K562 (cell line): ENCODE measurements around the gene GPAT3. TPM values are rescaled to one million over a fixed set of nuclear protein-coding genes. Genes with fewer than 3 reads are reported as not detected.
A peak's percentile ranks its signal among the peaks of the same experiment; 100 is the strongest.

Source experiments
- ATF1 ChIP-seq, 2 experiments: fragments of 450-650 bp in 1 of 2; IDR thresholded peaks; 2 replicates each; pipeline ENCODE4 v1.6.1; 2016; ENCODE audit warnings: missing compliant biosample characterization in 1 of 2, missing genetic modification characterization in 1 of 2
- CBX3 ChIP-seq, 2 experiments: IDR thresholded peaks; 1 replicate in 1 of 2; 2 replicates in 1 of 2; pipeline ENCODE4 v1.6.1; 2012; ENCODE audit warnings: inconsistent platforms in 2 of 2, low read length in 2 of 2, borderline replicate concordance in 1 of 2, control low read depth in 1 of 2
- L3MBTL2 ChIP-seq: fragments of 450-650 bp; IDR thresholded peaks from 2 replicates; pipeline ENCODE4 v1.6.1; 2016; ENCODE audit warnings: mild to moderate bottlenecking, moderate library complexity
- MYC ChIP-seq, 2 experiments: fragments of 250-450 bp in 1 of 2; sonication (Bioruptor Pico) in 1 of 2; IDR thresholded peaks; 2 replicates each; pipeline versions ENCODE4 v1.5.1 to v1.6.1; 2012 to 2021; ENCODE audit warnings: low read depth in 2 of 2, borderline replicate concordance in 1 of 2, improper control_type of control experiment in 1 of 2, low read length in 1 of 2, mild to moderate bottlenecking in 1 of 2, moderate library complexity in 1 of 2
- NEUROD1 ChIP-seq: fragments of 150-350 bp; IDR thresholded peaks from 2 replicates; pipeline ENCODE4 v1.6.1; 2014; ENCODE audit warnings: borderline replicate concordance, low read length, low read depth; ENCODE audit not compliant: partially characterized antibody
- NONO ChIP-seq, 2 experiments: fragments of 200-400 bp in 1 of 2; fragments of 450-650 bp in 1 of 2; formaldehyde crosslinking in 1 of 2; IDR thresholded peaks; 2 replicates each; pipeline ENCODE4 v1.6.1; 2017; ENCODE audit warnings: low read depth in 2 of 2, mild to moderate bottlenecking in 2 of 2, moderate library complexity in 2 of 2, low read length in 1 of 2
- PCBP1 ChIP-seq: fragments of 200-400 bp; formaldehyde crosslinking; IDR thresholded peaks from 2 replicates; pipeline ENCODE4 v1.6.1; 2018; ENCODE audit warnings: mild to moderate bottlenecking, low read depth, low read length; ENCODE audit not compliant: poor library complexity, severe bottlenecking
- POLR3A ChIP-seq: IDR thresholded peaks from 2 replicates; pipeline ENCODE4 v1.6.1; 2011; ENCODE audit warnings: borderline replicate concordance, mild to moderate bottlenecking, moderate library complexity; ENCODE audit not compliant: insufficient read length, insufficient read depth; ENCODE audit errors: extremely low read depth
- SMARCE1 ChIP-seq: fragments of 450-650 bp; IDR thresholded peaks from 2 replicates; pipeline ENCODE4 v1.7.1; 2016; ENCODE audit warnings: mild to moderate bottlenecking
- polyA plus RNA-seq, 8 experiments: library from polyadenylated mRNA; depleted of rRNA in 4 of 8; stranded (reverse) in 5 of 8; unstranded in 3 of 8; fragments of >200 nt; fragmentation: Nextera tagmentation in 2 of 8; fragmentation: Illumina TruSeq in 1 of 8; extraction: Ambion mirVana in 2 of 8; extraction: Trizol in 1 of 8; gene quantifications; 2 replicates each; pipeline versions ENCODE4 v1.2.1 to v1.2.3, GENCODE V29; 2011 to 2014; ENCODE audit warnings: inconsistent platforms in 1 of 8, missing spikeins in 1 of 8
- total RNA-seq, 7 experiments: library from RNA; depleted of rRNA in 6 of 7; stranded (reverse); fragments of >200 nt in 6 of 7; fragmentation: Illumina TruSeq in 2 of 7; extraction: Trizol in 2 of 7; gene quantifications; 2 replicates each; pipeline versions ENCODE4 v1.2.1 to v1.2.3, GENCODE V29; 2011 to 2021; ENCODE audit warnings: low replicate concordance in 1 of 7
- TF ChIP-seq, protein P1 (sequence below), 2 experiments: fragments of 450-650 bp; conservative IDR thresholded peaks; 2 replicates each; pipeline ENCODE4 v1.6.1; 2017; ENCODE audit warnings: mild to moderate bottlenecking in 2 of 2, moderate library complexity in 2 of 2
- TF ChIP-seq, protein P2 (sequence below): fragments of 450-650 bp; IDR thresholded peaks from 2 replicates; pipeline ENCODE4 v1.7.1; 2018; ENCODE audit warnings: mild to moderate bottlenecking, low read depth; ENCODE audit not compliant: partially characterized antibody
- TF ChIP-seq, protein P3 (sequence below), 3 experiments: IDR thresholded peaks in 2 of 3; conservative IDR thresholded peaks in 1 of 3; 2 replicates each; pipeline ENCODE4 v1.5.1; 2011 to 2012; ENCODE audit warnings: low read length in 3 of 3, mild to moderate bottlenecking in 3 of 3, control low read depth in 2 of 3, improper control_type of control experiment in 1 of 3, inconsistent platforms in 1 of 3, low read depth in 1 of 3, mixed read lengths in 1 of 3, moderate library complexity in 1 of 3; ENCODE audit not compliant: insufficient read depth in 2 of 3
- TF ChIP-seq, protein P4 (sequence below): sonication (generic); formaldehyde crosslinking; IDR thresholded peaks from 2 replicates; pipeline ENCODE4 v1.4.0; 2020; ENCODE audit warnings: mild to moderate bottlenecking, missing genetic modification reagents
- TF ChIP-seq, protein P5 (sequence below): fragments of 450-650 bp; IDR thresholded peaks from 2 replicates; pipeline ENCODE4 v1.6.1; 2014; ENCODE audit warnings: low read depth, mild to moderate bottlenecking, moderate library complexity, borderline replicate concordance

Gene GPAT3
- total and polyA plus RNA-seq, 9 of the 15 experiments (the other 6 are each of a cell fraction or from before 2014, with no cell fraction given) = 4.1 to 16.1 (median 13.1) TPM

DNA sequence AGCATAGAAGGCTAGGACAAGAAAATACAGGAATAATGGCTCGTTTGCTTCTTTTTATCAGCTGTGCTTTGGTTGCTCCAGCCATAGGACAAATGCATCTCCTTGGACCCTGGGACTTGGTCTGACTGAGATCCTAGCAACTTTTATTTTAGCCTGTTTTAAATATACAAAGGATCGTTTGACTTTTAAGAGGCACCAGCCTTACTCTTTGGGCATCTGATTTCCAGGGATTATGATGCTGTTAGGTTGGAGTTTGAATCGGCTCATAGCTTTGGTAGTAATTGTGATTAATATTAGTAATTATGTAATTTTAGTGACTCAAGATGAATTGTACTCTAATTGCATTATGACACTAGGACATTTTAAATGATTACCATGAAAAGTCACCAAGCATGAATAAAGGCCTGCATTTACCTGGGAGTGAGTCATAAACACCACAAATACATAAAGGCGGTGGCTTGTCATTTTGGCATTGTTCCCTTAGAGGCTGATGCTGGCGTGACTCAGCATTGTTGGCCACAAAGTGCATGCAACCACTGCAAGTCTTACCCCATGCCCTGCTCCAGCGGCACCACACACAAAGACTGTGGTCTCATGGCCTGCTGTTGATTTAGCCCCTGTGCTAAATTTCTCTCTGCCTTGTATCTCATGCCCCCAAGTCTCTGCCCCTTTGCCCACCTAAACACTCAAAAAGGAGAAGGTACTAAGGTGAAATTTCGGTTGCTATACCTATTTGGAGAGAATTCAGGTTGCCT, 12.4 kb downstream of the GPAT3 start (continued):
- TF ChIP-seq CBX3 (IDR thresholded peaks at IDR 0.05; ENCODE audit: borderline replicate concordance in 1 of 2, low read length in 2 of 2) (peak in 1 of 2 experiments; percentile 63; a peak in 1 of 3 replicates), NONO (IDR thresholded peaks at IDR 0.05; ENCODE audit: low read depth in 2 of 2, low read length in 1 of 2) (0 out of 4 replicates have a peak, but pooled peaks of 1 of the 2 experiments have one; percentile 40), PCBP1 (no peak), NEUROD1 (peak; percentile 31), SMARCE1 (peak; percentile 91), MYC (IDR thresholded peaks at IDR 0.05; ENCODE audit: low read depth, low read length) (peak; percentile 62; the same call in 1 of the 2 replicates), MYC (CRISPR knock-in tag; IDR thresholded peaks at IDR 0.05; ENCODE audit: borderline replicate concordance, low read depth) (no peak), L3MBTL2 (peak; percentile 60), POLR3A (no peak), ATF1 (CRISPR knock-in tag; IDR thresholded peaks at IDR 0.05) (no peak), ATF1 (tag; IDR thresholded peaks at IDR 0.05) (peak; percentile 57)
- TF ChIP-seq, protein P1, sequence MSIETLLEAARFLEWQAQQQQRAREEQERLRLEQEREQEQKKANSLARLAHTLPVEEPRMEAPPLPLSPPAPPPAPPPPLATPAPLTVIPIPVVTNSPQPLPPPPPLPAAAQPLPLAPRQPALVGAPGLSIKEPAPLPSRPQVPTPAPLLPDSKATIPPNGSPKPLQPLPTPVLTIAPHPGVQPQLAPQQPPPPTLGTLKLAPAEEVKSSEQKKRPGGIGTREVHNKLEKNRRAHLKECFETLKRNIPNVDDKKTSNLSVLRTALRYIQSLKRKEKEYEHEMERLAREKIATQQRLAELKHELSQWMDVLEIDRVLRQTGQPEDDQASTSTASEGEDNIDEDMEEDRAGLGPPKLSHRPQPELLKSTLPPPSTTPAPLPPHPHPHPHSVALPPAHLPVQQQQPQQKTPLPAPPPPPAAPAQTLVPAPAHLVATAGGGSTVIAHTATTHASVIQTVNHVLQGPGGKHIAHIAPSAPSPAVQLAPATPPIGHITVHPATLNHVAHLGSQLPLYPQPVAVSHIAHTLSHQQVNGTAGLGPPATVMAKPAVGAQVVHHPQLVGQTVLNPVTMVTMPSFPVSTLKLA (conservative IDR thresholded peaks at IDR 0.05) = peak in 1 of 2 experiments; percentile 67; a peak in 2 of 4 replicates
- TF ChIP-seq, protein P2, sequence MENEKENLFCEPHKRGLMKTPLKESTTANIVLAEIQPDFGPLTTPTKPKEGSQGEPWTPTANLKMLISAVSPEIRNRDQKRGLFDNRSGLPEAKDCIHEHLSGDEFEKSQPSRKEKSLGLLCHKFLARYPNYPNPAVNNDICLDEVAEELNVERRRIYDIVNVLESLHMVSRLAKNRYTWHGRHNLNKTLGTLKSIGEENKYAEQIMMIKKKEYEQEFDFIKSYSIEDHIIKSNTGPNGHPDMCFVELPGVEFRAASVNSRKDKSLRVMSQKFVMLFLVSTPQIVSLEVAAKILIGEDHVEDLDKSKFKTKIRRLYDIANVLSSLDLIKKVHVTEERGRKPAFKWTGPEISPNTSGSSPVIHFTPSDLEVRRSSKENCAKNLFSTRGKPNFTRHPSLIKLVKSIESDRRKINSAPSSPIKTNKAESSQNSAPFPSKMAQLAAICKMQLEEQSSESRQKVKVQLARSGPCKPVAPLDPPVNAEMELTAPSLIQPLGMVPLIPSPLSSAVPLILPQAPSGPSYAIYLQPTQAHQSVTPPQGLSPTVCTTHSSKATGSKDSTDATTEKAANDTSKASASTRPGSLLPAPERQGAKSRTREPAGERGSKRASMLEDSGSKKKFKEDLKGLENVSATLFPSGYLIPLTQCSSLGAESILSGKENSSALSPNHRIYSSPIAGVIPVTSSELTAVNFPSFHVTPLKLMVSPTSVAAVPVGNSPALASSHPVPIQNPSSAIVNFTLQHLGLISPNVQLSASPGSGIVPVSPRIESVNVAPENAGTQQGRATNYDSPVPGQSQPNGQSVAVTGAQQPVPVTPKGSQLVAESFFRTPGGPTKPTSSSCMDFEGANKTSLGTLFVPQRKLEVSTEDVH = peak; percentile 25
- TF ChIP-seq, protein P3, sequence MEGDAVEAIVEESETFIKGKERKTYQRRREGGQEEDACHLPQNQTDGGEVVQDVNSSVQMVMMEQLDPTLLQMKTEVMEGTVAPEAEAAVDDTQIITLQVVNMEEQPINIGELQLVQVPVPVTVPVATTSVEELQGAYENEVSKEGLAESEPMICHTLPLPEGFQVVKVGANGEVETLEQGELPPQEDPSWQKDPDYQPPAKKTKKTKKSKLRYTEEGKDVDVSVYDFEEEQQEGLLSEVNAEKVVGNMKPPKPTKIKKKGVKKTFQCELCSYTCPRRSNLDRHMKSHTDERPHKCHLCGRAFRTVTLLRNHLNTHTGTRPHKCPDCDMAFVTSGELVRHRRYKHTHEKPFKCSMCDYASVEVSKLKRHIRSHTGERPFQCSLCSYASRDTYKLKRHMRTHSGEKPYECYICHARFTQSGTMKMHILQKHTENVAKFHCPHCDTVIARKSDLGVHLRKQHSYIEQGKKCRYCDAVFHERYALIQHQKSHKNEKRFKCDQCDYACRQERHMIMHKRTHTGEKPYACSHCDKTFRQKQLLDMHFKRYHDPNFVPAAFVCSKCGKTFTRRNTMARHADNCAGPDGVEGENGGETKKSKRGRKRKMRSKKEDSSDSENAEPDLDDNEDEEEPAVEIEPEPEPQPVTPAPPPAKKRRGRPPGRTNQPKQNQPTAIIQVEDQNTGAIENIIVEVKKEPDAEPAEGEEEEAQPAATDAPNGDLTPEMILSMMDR (IDR thresholded peaks at IDR 0.05 in 2 of 3, conservative IDR thresholded peaks at IDR 0.05 in 1 of 3; ENCODE audit: insufficient read depth in 2 of 3, low read depth in 1 of 3, low read length in 3 of 3) = no peak
- TF ChIP-seq, protein P4, sequence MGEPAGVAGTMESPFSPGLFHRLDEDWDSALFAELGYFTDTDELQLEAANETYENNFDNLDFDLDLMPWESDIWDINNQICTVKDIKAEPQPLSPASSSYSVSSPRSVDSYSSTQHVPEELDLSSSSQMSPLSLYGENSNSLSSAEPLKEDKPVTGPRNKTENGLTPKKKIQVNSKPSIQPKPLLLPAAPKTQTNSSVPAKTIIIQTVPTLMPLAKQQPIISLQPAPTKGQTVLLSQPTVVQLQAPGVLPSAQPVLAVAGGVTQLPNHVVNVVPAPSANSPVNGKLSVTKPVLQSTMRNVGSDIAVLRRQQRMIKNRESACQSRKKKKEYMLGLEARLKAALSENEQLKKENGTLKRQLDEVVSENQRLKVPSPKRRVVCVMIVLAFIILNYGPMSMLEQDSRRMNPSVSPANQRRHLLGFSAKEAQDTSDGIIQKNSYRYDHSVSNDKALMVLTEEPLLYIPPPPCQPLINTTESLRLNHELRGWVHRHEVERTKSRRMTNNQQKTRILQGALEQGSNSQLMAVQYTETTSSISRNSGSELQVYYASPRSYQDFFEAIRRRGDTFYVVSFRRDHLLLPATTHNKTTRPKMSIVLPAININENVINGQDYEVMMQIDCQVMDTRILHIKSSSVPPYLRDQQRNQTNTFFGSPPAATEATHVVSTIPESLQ = no peak
- TF ChIP-seq, protein P5, sequence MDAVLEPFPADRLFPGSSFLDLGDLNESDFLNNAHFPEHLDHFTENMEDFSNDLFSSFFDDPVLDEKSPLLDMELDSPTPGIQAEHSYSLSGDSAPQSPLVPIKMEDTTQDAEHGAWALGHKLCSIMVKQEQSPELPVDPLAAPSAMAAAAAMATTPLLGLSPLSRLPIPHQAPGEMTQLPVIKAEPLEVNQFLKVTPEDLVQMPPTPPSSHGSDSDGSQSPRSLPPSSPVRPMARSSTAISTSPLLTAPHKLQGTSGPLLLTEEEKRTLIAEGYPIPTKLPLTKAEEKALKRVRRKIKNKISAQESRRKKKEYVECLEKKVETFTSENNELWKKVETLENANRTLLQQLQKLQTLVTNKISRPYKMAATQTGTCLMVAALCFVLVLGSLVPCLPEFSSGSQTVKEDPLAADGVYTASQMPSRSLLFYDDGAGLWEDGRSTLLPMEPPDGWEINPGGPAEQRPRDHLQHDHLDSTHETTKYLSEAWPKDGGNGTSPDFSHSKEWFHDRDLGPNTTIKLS = 0 out of 2 replicates have a peak, but pooled peaks have one; percentile 19
